ENCODE results near the gene BTBD16. TPM values are rescaled to one million over a fixed set of nuclear protein-coding genes. Genes with fewer than 3 reads are reported as not detected.

The BTBD16 gene
- total and polyA plus RNA-seq, 8 donors, result 0.40 TPM; not detected in 7

DNA sequence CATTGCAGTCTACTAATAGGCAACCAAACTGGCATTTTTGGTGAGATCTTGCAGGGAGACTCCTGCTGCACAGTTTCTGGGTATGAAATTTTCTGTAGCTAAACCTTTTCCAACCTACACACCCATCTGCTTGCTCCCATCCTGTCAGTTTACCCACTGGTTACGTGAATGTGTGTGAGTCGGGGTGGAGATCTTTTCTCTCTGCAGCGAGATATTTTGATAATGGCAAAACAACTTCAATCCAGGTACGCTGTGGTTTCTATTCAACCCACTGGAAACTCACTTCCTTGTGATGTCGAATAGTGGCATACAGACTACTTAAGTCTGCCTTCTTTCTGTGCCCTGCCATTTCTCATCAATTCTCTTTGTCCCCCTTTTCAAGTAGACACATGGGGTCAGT, 107.9 kb downstream of the BTBD16 start:
- intact Hi-C loops (cut with DNase I; ENCODE audit: low total_unique reads), result no loop called here

DNA sequence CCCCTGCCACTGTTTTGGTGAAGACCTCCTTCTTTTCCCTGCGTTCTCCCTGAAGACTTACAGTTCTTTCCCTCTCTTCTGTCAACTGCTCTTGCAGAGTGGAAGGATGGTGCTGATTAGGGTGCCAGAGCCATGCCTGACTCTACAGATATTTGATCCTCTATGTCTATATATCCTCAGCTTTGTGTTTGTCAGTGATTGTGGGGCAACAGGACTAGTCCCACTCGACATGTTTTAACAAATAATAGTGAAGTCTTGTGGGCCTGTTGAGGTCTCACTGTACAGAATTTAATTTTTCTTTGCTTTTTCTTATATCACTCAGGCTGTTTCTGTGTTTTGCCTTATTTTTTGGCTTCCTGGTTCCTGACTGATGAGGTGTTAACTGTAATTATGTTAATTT, 108.4 kb downstream of the BTBD16 start:
- 91 to 99% (median 95%) methylated on average over 2 of the region's 2 CpGs for WGBS, 5 donors
- H3K27ac ChIP-seq, result no peak overlapping the region
- TF ChIP-seq POLR2AphosphoS5 (IDR thresholded peaks at IDR 0.05) (no peak), EP300 (IDR thresholded peaks at IDR 0.05) (no peak), POLR2A (IDR thresholded peaks at IDR 0.05) (no peak)
- TF ChIP-seq, protein P1, sequence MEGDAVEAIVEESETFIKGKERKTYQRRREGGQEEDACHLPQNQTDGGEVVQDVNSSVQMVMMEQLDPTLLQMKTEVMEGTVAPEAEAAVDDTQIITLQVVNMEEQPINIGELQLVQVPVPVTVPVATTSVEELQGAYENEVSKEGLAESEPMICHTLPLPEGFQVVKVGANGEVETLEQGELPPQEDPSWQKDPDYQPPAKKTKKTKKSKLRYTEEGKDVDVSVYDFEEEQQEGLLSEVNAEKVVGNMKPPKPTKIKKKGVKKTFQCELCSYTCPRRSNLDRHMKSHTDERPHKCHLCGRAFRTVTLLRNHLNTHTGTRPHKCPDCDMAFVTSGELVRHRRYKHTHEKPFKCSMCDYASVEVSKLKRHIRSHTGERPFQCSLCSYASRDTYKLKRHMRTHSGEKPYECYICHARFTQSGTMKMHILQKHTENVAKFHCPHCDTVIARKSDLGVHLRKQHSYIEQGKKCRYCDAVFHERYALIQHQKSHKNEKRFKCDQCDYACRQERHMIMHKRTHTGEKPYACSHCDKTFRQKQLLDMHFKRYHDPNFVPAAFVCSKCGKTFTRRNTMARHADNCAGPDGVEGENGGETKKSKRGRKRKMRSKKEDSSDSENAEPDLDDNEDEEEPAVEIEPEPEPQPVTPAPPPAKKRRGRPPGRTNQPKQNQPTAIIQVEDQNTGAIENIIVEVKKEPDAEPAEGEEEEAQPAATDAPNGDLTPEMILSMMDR (IDR thresholded peaks at IDR 0.05), result no peak
- no peak for DNase-seq
- peaks cover 0 to 31% (median 13%) of the 10 kb centered on the region in 4 donors for H3K4me1 ChIP-seq
- intact Hi-C loops (cut with DNase I; ENCODE audit: low total_unique reads), result no loop called here
- H3K27me3 ChIP-seq, result no peaks in the 10 kb centered on the region
- no peak overlapping the region for H3K4me3 ChIP-seq
- no peaks in the 10 kb centered on the region for H3K9me3 ChIP-seq
- H3K36me3 ChIP-seq, result no peaks in the 10 kb centered on the region

More for the DNA sequence above, 107.9 kb downstream of the BTBD16 start:
- peaks cover 0 to 31% (median 14%) of the 10 kb centered on the region in 4 donors for H3K4me1 ChIP-seq
- TF ChIP-seq POLR2A (IDR thresholded peaks at IDR 0.05) (no peak), EP300 (IDR thresholded peaks at IDR 0.05) (no peak), POLR2AphosphoS5 (IDR thresholded peaks at IDR 0.05) (no peak)
- TF ChIP-seq, protein P1 (IDR thresholded peaks at IDR 0.05), result no peak
- DNase-seq, result no peak
- H3K27ac ChIP-seq, result no peak overlapping the region
- WGBS, 5 donors, result 92 to 99% (median 95%) methylated on average over 5 of the region's 5 CpGs
- H3K27me3 ChIP-seq, result no peaks in the 10 kb centered on the region
- no peaks in the 10 kb centered on the region for H3K9me3 ChIP-seq
- H3K4me3 ChIP-seq, result no peak overlapping the region
- H3K36me3 ChIP-seq, result no peaks in the 10 kb centered on the region

DNA sequence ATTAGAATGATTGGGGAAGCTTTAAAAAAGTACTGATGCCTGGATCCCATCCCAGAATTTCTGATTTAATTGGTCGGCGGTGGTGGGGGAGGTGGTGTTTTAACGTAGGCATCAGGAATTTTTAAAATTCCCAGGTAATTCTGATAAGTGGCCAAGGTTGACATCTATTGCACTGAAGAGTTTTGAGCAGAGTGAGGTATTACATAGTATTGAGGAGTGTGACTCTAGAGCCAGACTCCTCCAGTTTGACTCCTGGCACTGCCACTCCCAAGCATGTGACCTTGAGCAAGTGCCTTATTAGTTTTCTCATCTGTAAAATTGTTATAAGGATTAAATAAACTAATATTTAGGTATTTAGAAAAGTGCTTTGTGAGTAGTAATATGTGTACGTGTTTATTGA, 109.6 kb downstream of the BTBD16 start:
- no peaks in the 10 kb centered on the region for H3K36me3 ChIP-seq
- no peak overlapping the region for H3K4me3 ChIP-seq
- H3K27me3 ChIP-seq, result no peaks in the 10 kb centered on the region
- no peak overlapping the region for H3K27ac ChIP-seq
- TF ChIP-seq, protein P1 (IDR thresholded peaks at IDR 0.05), result no peak
- TF ChIP-seq POLR2AphosphoS5 (IDR thresholded peaks at IDR 0.05), result no peak
- TF ChIP-seq POLR2A (IDR thresholded peaks at IDR 0.05), result no peak
- TF ChIP-seq EP300 (IDR thresholded peaks at IDR 0.05), result no peak
- H3K9me3 ChIP-seq, result no peaks in the 10 kb centered on the region
- 94 to 100% (median 98%) methylated on average over 4 of the region's 4 CpGs for WGBS, 5 donors
- intact Hi-C loops (cut with DNase I; ENCODE audit: low total_unique reads), result no loop called here
- no peak for DNase-seq
- peaks cover 0 to 28% (median 12%) of the 10 kb centered on the region in 4 donors for H3K4me1 ChIP-seq

DNA sequence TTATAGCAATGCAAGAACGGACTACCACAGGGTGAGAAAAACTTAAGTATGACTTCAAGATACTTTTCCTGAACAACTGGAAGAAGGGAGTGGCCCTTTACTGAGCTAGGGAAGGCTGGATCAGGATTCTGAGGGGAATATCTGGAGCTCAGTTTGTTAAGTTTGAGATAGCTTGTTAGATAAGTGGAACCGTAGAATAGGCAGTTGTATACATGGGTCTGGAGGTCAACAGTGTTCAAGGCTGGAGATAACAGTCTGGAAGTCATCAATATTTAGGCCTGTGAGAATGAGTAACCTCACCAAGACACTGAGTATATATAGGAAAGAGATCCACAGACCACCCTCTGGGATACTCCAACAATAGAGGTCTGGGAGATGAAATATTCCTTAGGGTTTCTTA, 110.6 kb downstream of the BTBD16 start:
- WGBS, 5 donors, result 49 to 81% (median 68%) methylated on average over 2 of the region's 2 CpGs
- H3K27me3 ChIP-seq, result no peaks in the 10 kb centered on the region
- H3K4me1 ChIP-seq, result peaks cover 3 to 26% (median 14%) of the 10 kb centered on the region in 4 donors
- no peak for DNase-seq
- no peaks in the 10 kb centered on the region for H3K36me3 ChIP-seq
- intact Hi-C loops (cut with DNase I; ENCODE audit: low total_unique reads), result no loop called here
- no peak for TF ChIP-seq EP300 (IDR thresholded peaks at IDR 0.05)
- no peak for TF ChIP-seq POLR2AphosphoS5 (IDR thresholded peaks at IDR 0.05)
- no peak for TF ChIP-seq POLR2A (IDR thresholded peaks at IDR 0.05)
- TF ChIP-seq, protein P1 (IDR thresholded peaks at IDR 0.05), result no peak
- no peak overlapping the region for H3K27ac ChIP-seq
- H3K4me3 ChIP-seq, result no peak overlapping the region
- H3K9me3 ChIP-seq, result no peaks in the 10 kb centered on the region

All from stomach (tissue), 9 donors.